SK-N-SH treated with all-trans-retinoic acid at 6 μM for 48 hours (cell line): ENCODE measurements around the gene PTPN1.

Experiments
- ATAC-seq: fragments of 200-7000 bp; cut with Tn5 transposase; 3 replicates; pipeline ENCODE4 v1.9.1; 2020; ENCODE audit warnings: mild to moderate bottlenecking, moderate library complexity
- ARNTL ChIP-seq: fragments of 450-650 bp; formaldehyde crosslinking; IDR thresholded peaks from 2 replicates; pipeline ENCODE4 v1.5.0; 2020; ENCODE audit warnings: low read depth, mild to moderate bottlenecking, moderate library complexity, borderline replicate concordance
- BACH2 ChIP-seq: fragments of 250-450 bp; sonication (Bioruptor Pico); IDR thresholded peaks from 2 replicates; pipeline ENCODE4 v1.9.0; 2021; ENCODE audit warnings: mild to moderate bottlenecking, borderline replicate concordance
- CREB5 ChIP-seq: fragments of 250-450 bp; sonication (Bioruptor Pico); IDR thresholded peaks from 2 replicates; pipeline ENCODE4 v1.5.1; 2020; ENCODE audit warnings: low read depth, mild to moderate bottlenecking, moderate library complexity
- CSDC2 ChIP-seq: fragments of 250-450 bp; sonication (Bioruptor Pico); IDR thresholded peaks from 2 replicates; pipeline ENCODE4 v1.5.0; 2020; ENCODE audit warnings: mild to moderate bottlenecking, moderate library complexity
- CSRNP3 ChIP-seq: fragments of 250-450 bp; sonication (Bioruptor Pico); IDR thresholded peaks from 2 replicates; pipeline ENCODE4 v1.5.1; 2021; ENCODE audit warnings: mild to moderate bottlenecking, moderate library complexity
- ESRRG ChIP-seq: fragments of 250-450 bp; sonication (Bioruptor Pico); IDR thresholded peaks from 2 replicates; pipeline ENCODE4 v1.6.1; 2021; ENCODE audit warnings: mild to moderate bottlenecking
- GLIS3 ChIP-seq: fragments of 250-450 bp; sonication (Bioruptor Pico); IDR thresholded peaks from 2 replicates; pipeline ENCODE4 v1.5.0; 2020; ENCODE audit warnings: mild to moderate bottlenecking, moderate library complexity
- ISL1 ChIP-seq: fragments of 250-450 bp; sonication (Bioruptor Pico); IDR thresholded peaks from 2 replicates; pipeline ENCODE4 v2.1.2; 2022; ENCODE audit warnings: mild to moderate bottlenecking, moderate library complexity
- OSR1 ChIP-seq: fragments of 250-450 bp; sonication (Bioruptor Pico); IDR thresholded peaks from 2 replicates; pipeline ENCODE4 v1.8.0; 2022; ENCODE audit warnings: moderate library complexity, mild to moderate bottlenecking, inconsistent platforms
- PATZ1 ChIP-seq: fragments of 250-450 bp; sonication (Bioruptor Pico); IDR thresholded peaks from 2 replicates; pipeline ENCODE4 v1.8.0; 2020; ENCODE audit warnings: mild to moderate bottlenecking, moderate library complexity, borderline replicate concordance
- POU6F1 ChIP-seq: fragments of 250-450 bp; sonication (Bioruptor Pico); IDR thresholded peaks from 2 replicates; pipeline ENCODE4 v1.8.0; 2021; ENCODE audit warnings: low read depth, mild to moderate bottlenecking, moderate library complexity, borderline replicate concordance
- RARB ChIP-seq: fragments of 250-450 bp; sonication (Bioruptor Pico); IDR thresholded peaks from 2 replicates; pipeline ENCODE4 v1.8.0; 2021; ENCODE audit warnings: mild to moderate bottlenecking, moderate library complexity
- SNAI2 ChIP-seq: fragments of 250-450 bp; sonication (Bioruptor Pico); IDR thresholded peaks from 2 replicates; pipeline ENCODE4 v1.5.0; 2020; ENCODE audit warnings: mild to moderate bottlenecking, moderate library complexity
- TCF4 ChIP-seq: fragments of 250-450 bp; sonication (Bioruptor Pico); IDR thresholded peaks from 2 replicates; pipeline ENCODE4 v1.8.0; 2021; ENCODE audit warnings: mild to moderate bottlenecking, moderate library complexity, borderline replicate concordance
- TOX ChIP-seq: fragments of 250-450 bp; sonication (Bioruptor Pico); IDR thresholded peaks from 2 replicates; pipeline ENCODE4 v1.8.0; 2021; ENCODE audit warnings: mild to moderate bottlenecking, moderate library complexity, borderline replicate concordance
- TSHZ2 ChIP-seq: fragments of 250-450 bp; sonication (Bioruptor Pico); IDR thresholded peaks from 2 replicates; pipeline ENCODE4 v1.5.0; 2020; ENCODE audit warnings: mild to moderate bottlenecking, moderate library complexity
- ZC3H10 ChIP-seq: fragments of 250-450 bp; sonication (Bioruptor Pico); IDR thresholded peaks from 2 replicates; pipeline ENCODE4 v1.5.1; 2021; ENCODE audit warnings: mild to moderate bottlenecking, moderate library complexity
- ZFP30 ChIP-seq: fragments of 450-650 bp; formaldehyde crosslinking; IDR thresholded peaks from 2 replicates; pipeline ENCODE4 v1.5.0; 2022; ENCODE audit warnings: mild to moderate bottlenecking, moderate library complexity
- ZNF565 ChIP-seq: fragments of 450-650 bp; formaldehyde crosslinking; conservative IDR thresholded peaks from 2 replicates; pipeline ENCODE4 v1.5.0; 2020; ENCODE audit warnings: low read depth, mild to moderate bottlenecking, moderate library complexity
- ZNF8 ChIP-seq: fragments of 450-650 bp; formaldehyde crosslinking; IDR thresholded peaks from 2 replicates; pipeline ENCODE4 v1.5.0; 2020; ENCODE audit warnings: mild to moderate bottlenecking, moderate library complexity

PTPN1 gene

GRCh38 chr20:50517817-50518154 lies 7.6 kb downstream of the PTPN1 start (continued):
- TF ChIP-seq TSHZ2 (CRISPR knock-in tag): no peak

- ATAC-seq: peak; percentile 48; the same call in 2 of the 3 replicates
- TF ChIP-seq ESRRG (CRISPR knock-in tag) (no peak), ZC3H10 (CRISPR knock-in tag) (no peak), PATZ1 (CRISPR knock-in tag) (no peak), TSHZ2 (CRISPR knock-in tag) (no peak), ZNF565 (CRISPR knock-in tag) (no peak), CSDC2 (CRISPR knock-in tag) (no peak), RARB (CRISPR knock-in tag) (no peak)
Measured at GRCh38 chr20:50518270-50518721, 8.1 kb downstream of the PTPN1 start.

GRCh38 chr20:50519036-50519762 lies 9.0 kb downstream of the PTPN1 start:
- TF ChIP-seq POU6F1 (CRISPR knock-in tag) (no peak), ZFP30 (CRISPR knock-in tag) (no peak), ZNF8 (no peak), OSR1 (CRISPR knock-in tag) (no peak), TSHZ2 (CRISPR knock-in tag) (no peak), CSRNP3 (CRISPR knock-in tag) (no peak), SNAI2 (no peak), BACH2 (no peak), ZNF565 (CRISPR knock-in tag) (no peak), ARNTL (CRISPR knock-in tag) (no peak), TCF4 (CRISPR knock-in tag) (no peak), RARB (CRISPR knock-in tag) (no peak), ISL1 (CRISPR knock-in tag) (no peak), ZC3H10 (CRISPR knock-in tag) (no peak), ESRRG (CRISPR knock-in tag) (no peak), CREB5 (CRISPR knock-in tag) (no peak), GLIS3 (CRISPR knock-in tag) (no peak), TOX (no peak)
- no peak for ATAC-seq
